ENCODE data around the gene ZFR.

GRCh38 chr5:32369032-32369431 lies 75.5 kb downstream of the ZFR start:
- TF ChIP-seq ZFP3 (CRISPR knock-in tag; IDR thresholded peaks at IDR 0.05), result no peak
- no peak for TF ChIP-seq ZFP30 (CRISPR knock-in tag; IDR thresholded peaks at IDR 0.05)
- TF ChIP-seq CSDC2 (CRISPR knock-in tag; IDR thresholded peaks at IDR 0.05), result no peak
- TF ChIP-seq ZNF70 (CRISPR knock-in tag; IDR thresholded peaks at IDR 0.05), result no peak
- TF ChIP-seq CREB5 (CRISPR knock-in tag; IDR thresholded peaks at IDR 0.05; ENCODE audit: low read depth), result no peak
- no peak for TF ChIP-seq BACH2 (CRISPR knock-in tag; IDR thresholded peaks at IDR 0.05; ENCODE audit: borderline replicate concordance)
- TF ChIP-seq ESRRG (CRISPR knock-in tag; IDR thresholded peaks at IDR 0.05), result no peak
- no peak for TF ChIP-seq ZNF8 (CRISPR knock-in tag; IDR thresholded peaks at IDR 0.05)
- TF ChIP-seq ISL1 (CRISPR knock-in tag; IDR thresholded peaks at IDR 0.05), result no peak
- no peak for TF ChIP-seq PATZ1 (CRISPR knock-in tag; IDR thresholded peaks at IDR 0.05; ENCODE audit: borderline replicate concordance)
- no peak for TF ChIP-seq RARB (CRISPR knock-in tag; IDR thresholded peaks at IDR 0.05)
- TF ChIP-seq ARNTL (CRISPR knock-in tag; IDR thresholded peaks at IDR 0.05; ENCODE audit: borderline replicate concordance, low read depth), result no peak
- TF ChIP-seq POU6F1 (CRISPR knock-in tag; IDR thresholded peaks at IDR 0.05; ENCODE audit: borderline replicate concordance, low read depth), result no peak
- TF ChIP-seq ZC3H10 (CRISPR knock-in tag; IDR thresholded peaks at IDR 0.05), result no peak
